Neuronal stem cell (in vitro differentiated cells): ENCODE data around the gene RPGRIP1.

Source experiments
- DNase-seq: peaks from one replicate; pipeline ENCODE4 v3.0.0-alpha.2; 2013; ENCODE audit warnings: low spot score
- H2AFZ ChIP-seq: one replicate; pipeline ENCODE4 v1.6.1; 2013; ENCODE audit warnings: mild to moderate bottlenecking, low read length, inconsistent platforms
- H2AK5ac ChIP-seq: 2 replicates; pipeline ENCODE4 v1.6.1; 2013; ENCODE audit warnings: low read depth, mild to moderate bottlenecking, inconsistent platforms, low read length, moderate library complexity, mixed read lengths
- H2BK120ac ChIP-seq: 2 replicates; pipeline ENCODE4 v1.6.1; 2013; ENCODE audit warnings: low read depth, mild to moderate bottlenecking, inconsistent platforms, low read length, moderate library complexity, mixed read lengths
- H2BK12ac ChIP-seq: one replicate; pipeline ENCODE4 v1.6.1; 2013; ENCODE audit warnings: low read length, inconsistent platforms
- H2BK15ac ChIP-seq: 2 replicates; pipeline ENCODE4 v1.6.1; 2013; ENCODE audit warnings: mild to moderate bottlenecking, low read length, inconsistent platforms, mixed read lengths
- H2BK5ac ChIP-seq: one replicate; pipeline ENCODE4 v1.6.1; 2013; ENCODE audit warnings: inconsistent platforms, mild to moderate bottlenecking, low read length, moderate library complexity
- H3K14ac ChIP-seq: one replicate; pipeline ENCODE4 v1.6.1; 2013; ENCODE audit warnings: low read length, inconsistent platforms
- H3K18ac ChIP-seq: 2 replicates; pipeline ENCODE4 v1.6.1; 2013; ENCODE audit warnings: low read length, inconsistent platforms
- H3K23ac ChIP-seq: 2 replicates; pipeline ENCODE4 v1.6.1; 2013; ENCODE audit warnings: low read depth, mild to moderate bottlenecking, mixed read lengths, low read length, inconsistent platforms; ENCODE audit not compliant: poor library complexity
- H3K27ac ChIP-seq: replicated peaks from 3 replicates; pipeline ENCODE4 v1.5.1; 2013; ENCODE audit warnings: low read length, inconsistent platforms
- H3K27me3 ChIP-seq, 3 experiments: 2 replicates each; pipeline ENCODE4 v1.6.1; 2013; ENCODE audit warnings: low read length in 3 of 3, mild to moderate bottlenecking in 2 of 3, inconsistent platforms in 1 of 3, low read depth in 1 of 3, mixed read lengths in 1 of 3, moderate library complexity in 1 of 3; ENCODE audit not compliant: control insufficient read depth in 3 of 3, insufficient read depth in 3 of 3
- H3K36me3 ChIP-seq, 2 donors: replicated peaks in 1 of 2; 2 replicates each; pipeline ENCODE4 v1.6.1; 2013; ENCODE audit warnings: low read length in 2 of 2; ENCODE audit not compliant: control insufficient read depth in 2 of 2, insufficient read depth in 2 of 2
- H3K4ac ChIP-seq: 2 replicates; pipeline ENCODE4 v1.6.1; 2013; ENCODE audit warnings: inconsistent platforms, mild to moderate bottlenecking, low read length, moderate library complexity
- H3K4me1 ChIP-seq, 2 donors: 1 replicate in 1 of 2; 2 replicates in 1 of 2; pipeline ENCODE4 v1.6.1; 2013; ENCODE audit warnings: low read length in 2 of 2, low read depth in 1 of 2; ENCODE audit not compliant: control insufficient read depth in 2 of 2, insufficient read depth in 1 of 2
- H3K4me2 ChIP-seq: one replicate; pipeline ENCODE4 v1.6.1; 2013; ENCODE audit warnings: mild to moderate bottlenecking, low read length, inconsistent platforms; ENCODE audit not compliant: insufficient read depth, poor library complexity, severe bottlenecking
- H3K4me3 ChIP-seq, 2 donors: 2 replicates each; pipeline ENCODE4 v1.5.1; 2013; ENCODE audit warnings: low read length in 2 of 2, mild to moderate bottlenecking in 2 of 2, inconsistent platforms in 1 of 2, moderate library complexity in 1 of 2
- H3K79me1 ChIP-seq: one replicate; pipeline ENCODE4 v1.6.1; 2013; ENCODE audit warnings: low read depth, mild to moderate bottlenecking, inconsistent platforms, low read length, moderate library complexity
- H3K9ac ChIP-seq: one replicate; pipeline ENCODE4 v1.6.1; 2013; ENCODE audit warnings: mild to moderate bottlenecking, low read depth, low read length, inconsistent platforms; ENCODE audit not compliant: poor library complexity
- H3K9me3 ChIP-seq, 2 donors: replicated peaks in 1 of 2; 2 replicates each; pipeline versions ENCODE3 to v1.6.1; 2013; ENCODE audit warnings: low read length in 2 of 2, mild to moderate bottlenecking in 2 of 2, inconsistent platforms in 1 of 2, low read depth in 1 of 2, mixed read lengths in 1 of 2, moderate library complexity in 1 of 2; ENCODE audit not compliant: control insufficient read depth in 2 of 2, insufficient read depth in 1 of 2
- H4K8ac ChIP-seq: one replicate; pipeline ENCODE4 v1.6.1; 2013; ENCODE audit warnings: low read depth, mild to moderate bottlenecking, inconsistent platforms, low read length, moderate library complexity
- H4K91ac ChIP-seq: one replicate; pipeline ENCODE4 v1.6.1; 2013; ENCODE audit warnings: low read length, low read depth, mild to moderate bottlenecking, inconsistent platforms; ENCODE audit not compliant: poor library complexity
- WGBS, 2 donors: extraction: QIAGEN DNeasy Blood & Tissue Kit; methylation state at CpG; one replicate each; pipeline ENCODE4 v1.1.7; 2013; ENCODE audit warnings: missing lambda C conversion rate in 2 of 2, mixed read lengths in 1 of 2; ENCODE audit not compliant: insufficient read length in 2 of 2, insufficient replicate concordance in 1 of 2; ENCODE audit errors: extremely low coverage in 2 of 2; 5-methylcytosine and 5-hydroxymethylcytosine counted together

RPGRIP1 gene

GRCh38 chr14:21236948-21237797 is 42.7 kb upstream of the RPGRIP1 start:
- Histone ChIP-seq H3K4me3 (no peak overlapping the region), H4K91ac (no peak overlapping the region), H2BK5ac (no peak overlapping the region), H3K18ac (no peak overlapping the region), H3K4me1 (no peaks in the 10 kb centered on the region), H3K27me3 (no peaks in the 10 kb centered on the region), H2BK120ac (no peak overlapping the region), H4K8ac (no peak overlapping the region), H3K79me1 (no peaks in the 10 kb centered on the region), H3K9me3 (no peaks in the 10 kb centered on the region), H2BK12ac (no peak overlapping the region), H3K14ac (no peak overlapping the region), H2BK15ac (no peak overlapping the region), H3K36me3 (peaks cover 28 to 100% of the 10 kb centered on the region in 2 donors), H3K4ac (no peak overlapping the region), H2AK5ac (no peak overlapping the region), H3K9ac (no peak overlapping the region), H3K27ac (no peak overlapping the region), H3K23ac (no peak overlapping the region), H2AFZ (no peak overlapping the region), H3K4me2 (no peak overlapping the region)
- no peak for DNase-seq
- WGBS, 2 donors: no CpG with 5 or more reads among the region's 6 CpGs

- no peak for DNase-seq
- Histone ChIP-seq H3K23ac (no peak overlapping the region), H2BK15ac (no peak overlapping the region), H3K4ac (no peak overlapping the region), H4K91ac (no peak overlapping the region), H2BK12ac (no peak overlapping the region), H3K9me3 (no peaks in the 10 kb centered on the region), H3K14ac (no peak overlapping the region), H3K36me3 (peaks cover 25 to 100% of the 10 kb centered on the region in 2 donors), H3K27ac (no peak overlapping the region), H2AK5ac (no peak overlapping the region), H2BK5ac (no peak overlapping the region), H3K4me1 (no peaks in the 10 kb centered on the region), H2AFZ (no peak overlapping the region), H3K79me1 (peaks cover 2% of the 10 kb centered on the region), H2BK120ac (no peak overlapping the region), H4K8ac (no peak overlapping the region), H3K4me2 (no peak overlapping the region), H3K9ac (no peak overlapping the region), H3K18ac (no peak overlapping the region), H3K4me3 (no peak overlapping the region), H3K27me3 (no peaks in the 10 kb centered on the region)
- WGBS, 2 donors: no CpG with 5 or more reads among the region's 11 CpGs
Measured at GRCh38 chr14:21238823-21239518, 40.9 kb upstream of the RPGRIP1 start.

GRCh38 chr14:21240417-21240816 is 39.5 kb upstream of the RPGRIP1 start:
- Histone ChIP-seq H4K91ac (no peak overlapping the region), H2BK15ac (no peak overlapping the region), H3K9me3 (no peaks in the 10 kb centered on the region), H2AFZ (no peak overlapping the region), H3K4ac (no peak overlapping the region), H3K4me1 (no peaks in the 10 kb centered on the region), H3K27ac (no peak overlapping the region), H2AK5ac (no peak overlapping the region), H3K4me2 (no peak overlapping the region), H3K18ac (no peak overlapping the region), H3K4me3 (no peak overlapping the region), H3K14ac (no peak overlapping the region), H3K36me3 (peaks cover 24 to 100% of the 10 kb centered on the region in 2 donors), H4K8ac (no peak overlapping the region), H3K23ac (no peak overlapping the region), H2BK120ac (no peak overlapping the region), H2BK12ac (no peak overlapping the region), H3K27me3 (no peaks in the 10 kb centered on the region), H2BK5ac (no peak overlapping the region), H3K9ac (no peak overlapping the region), H3K79me1 (peaks cover 2% of the 10 kb centered on the region)
- no CpG with 5 or more reads among the region's 2 CpGs for WGBS, 2 donors
- DNase-seq: no peak

GRCh38 chr14:21241218-21241819 is 38.6 kb upstream of the RPGRIP1 start:
- Histone ChIP-seq H3K23ac (no peak overlapping the region), H3K9me3 (no peaks in the 10 kb centered on the region), H3K27me3 (no peaks in the 10 kb centered on the region), H2BK15ac (no peak overlapping the region), H4K8ac (no peak overlapping the region), H3K18ac (no peak overlapping the region), H2AFZ (no peak overlapping the region), H2BK120ac (no peak overlapping the region), H3K4me3 (no peak overlapping the region), H3K4me2 (no peak overlapping the region), H3K27ac (no peak overlapping the region), H2AK5ac (no peak overlapping the region), H3K4ac (no peak overlapping the region), H4K91ac (no peak overlapping the region), H2BK5ac (no peak overlapping the region), H2BK12ac (no peak overlapping the region), H3K9ac (no peak overlapping the region), H3K36me3 (peaks cover 26 to 100% of the 10 kb centered on the region in 2 donors), H3K4me1 (no peaks in the 10 kb centered on the region), H3K14ac (no peak overlapping the region), H3K79me1 (peaks cover 2% of the 10 kb centered on the region)
- no peak for DNase-seq
- WGBS, 2 donors: no CpG with 5 or more reads among the region's 1 CpG
